Skin epidermis (tissue), 12 donors: Measurements from ENCODE around the gene NPIPB4.
"Not testable (repeated sequence)": the region's sequence is repeated elsewhere in the genome, so short reads cannot be mapped to it uniquely, and the experiment has no call there.

Experiments
- H3K27ac ChIP-seq, 21 experiments: fragments of 200-600 bp; sonication (generic) in 11 of 21; one replicate each; pipeline ENCODE4 v1.5.0; 2020; ENCODE audit warnings: mild to moderate bottlenecking in 3 of 21, inconsistent platforms in 2 of 21, moderate library complexity in 2 of 21
- H3K4me3 ChIP-seq, 7 experiments: fragments of 200-600 bp; sonication (generic) in 2 of 7; one replicate each; pipeline ENCODE4 v1.5.0; 2020; ENCODE audit warnings: inconsistent platforms in 2 of 7, mild to moderate bottlenecking in 2 of 7, moderate library complexity in 1 of 7

The NPIPB4 gene

DNA sequence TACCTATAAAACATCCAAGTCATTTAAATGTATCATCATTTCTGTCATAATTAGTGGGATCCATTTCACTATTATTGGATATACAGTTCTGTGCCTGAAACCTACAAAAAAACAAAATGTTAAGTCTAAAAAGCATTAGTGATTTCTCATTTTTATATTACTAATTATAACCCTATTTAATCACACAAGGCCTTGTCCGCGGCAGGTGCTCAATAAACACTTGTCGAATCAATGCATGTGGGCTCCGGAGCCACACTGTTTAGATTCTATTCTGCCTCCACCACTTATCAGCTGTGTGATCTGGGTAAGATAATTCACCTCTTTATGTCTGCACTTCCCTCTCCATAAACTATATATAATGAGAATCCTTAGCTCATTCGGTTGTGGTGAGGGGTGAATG lies at the start of gene NPIPB4:
NPIPB4 (minus strand) TSS at position 101 of the 400 bp plus-strand sequence. CDS start 378 bp downstream, outside the sequence.
- H3K4me3 ChIP-seq, H3K27ac ChIP-seq: not testable (repeated sequence)

- H3K4me3 ChIP-seq, H3K27ac ChIP-seq: not testable (repeated sequence)
These were observed 41.4 kb upstream of the NPIPB4 start for GRCh38 chr16:21898998-21899397.

DNA sequence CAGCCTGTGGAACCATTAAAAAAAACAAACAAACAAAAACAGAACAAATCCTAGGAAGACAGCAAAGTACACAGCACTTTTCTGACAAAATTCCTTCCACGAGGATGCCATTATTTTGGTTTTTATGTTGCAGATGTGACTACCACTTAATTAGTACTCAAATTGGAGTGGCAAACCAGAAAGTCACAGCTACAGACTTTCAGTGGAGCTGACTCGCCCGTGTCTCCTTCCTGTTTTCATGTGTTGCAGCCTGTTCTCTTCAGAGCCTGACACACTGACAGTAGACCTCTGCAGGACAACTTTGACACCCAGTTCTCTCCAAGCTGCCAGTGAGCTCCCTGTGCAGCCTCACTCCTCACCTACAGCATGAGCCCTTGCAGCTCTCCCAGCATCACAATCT lies 24.4 kb upstream of the NPIPB4 start:
- H3K27ac ChIP-seq = peak overlapping the region in 1 of 21 experiments; percentile 29
- not testable (repeated sequence) for H3K4me3 ChIP-seq

DNA sequence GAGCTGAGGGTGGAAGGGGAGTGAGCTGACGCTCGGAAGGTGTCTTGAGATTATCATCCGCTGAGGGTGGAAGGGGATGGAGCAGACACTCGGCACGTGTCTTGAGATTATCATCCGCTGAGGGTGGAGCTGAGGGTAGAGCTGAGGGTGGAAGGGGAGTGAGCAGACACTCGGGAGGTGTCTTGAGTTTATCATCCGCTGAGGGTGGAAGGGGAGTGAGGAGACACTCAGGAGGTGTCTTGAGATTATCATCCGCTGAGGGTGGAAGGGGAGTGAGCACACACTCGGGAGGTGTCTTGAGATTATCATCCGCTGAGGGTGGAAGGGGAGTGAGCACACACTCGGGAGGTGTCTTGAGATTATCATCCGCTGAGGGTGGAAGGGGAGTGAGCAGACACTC lies 20.4 kb downstream of the NPIPB4 start:
- H3K27ac ChIP-seq, H3K4me3 ChIP-seq: not testable (repeated sequence)

DNA sequence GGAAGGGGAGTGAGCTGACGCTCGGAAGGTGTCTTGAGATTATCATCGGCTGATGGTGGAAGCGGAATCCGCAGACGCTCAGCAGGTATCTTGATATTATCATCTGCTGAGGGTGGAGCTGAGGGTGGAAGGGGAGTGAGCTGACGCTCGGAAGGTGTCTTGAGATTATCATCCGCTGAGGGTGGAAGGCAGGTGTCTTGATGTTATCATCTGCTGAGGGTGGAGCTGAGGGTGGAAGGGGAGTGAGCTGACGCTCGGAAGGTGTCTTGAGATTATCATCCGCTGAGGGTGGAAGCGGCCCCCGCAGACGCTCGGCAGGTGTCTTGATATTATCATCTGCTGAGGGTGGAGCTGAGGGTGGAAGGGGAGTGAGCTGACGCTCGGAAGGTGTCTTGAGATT lies 21.2 kb downstream of the NPIPB4 start:
- H3K4me3 ChIP-seq, H3K27ac ChIP-seq: not testable (repeated sequence)

DNA sequence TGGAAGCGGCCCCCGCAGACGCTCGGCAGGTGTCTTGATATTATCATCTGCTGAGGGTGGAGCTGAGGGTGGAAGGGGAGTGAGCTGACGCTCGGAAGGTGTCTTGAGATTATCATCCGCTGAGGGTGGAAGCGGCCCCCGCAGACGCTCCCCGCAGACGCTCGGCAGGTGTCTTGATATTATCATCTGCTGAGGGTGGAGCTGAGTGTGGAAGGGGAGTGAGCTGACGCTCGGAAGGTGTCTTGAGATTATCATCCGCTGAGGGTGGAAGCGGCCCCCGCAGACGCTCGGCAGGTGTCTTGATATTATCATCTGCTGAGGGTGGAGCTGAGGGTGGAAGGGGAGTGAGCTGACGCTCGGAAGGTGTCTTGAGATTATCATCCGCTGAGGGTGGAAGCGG lies 21.8 kb downstream of the NPIPB4 start:
- not testable (repeated sequence) for H3K4me3 ChIP-seq, H3K27ac ChIP-seq

GRCh38 chr16:21834211-21834610 lies 23.3 kb downstream of the NPIPB4 start:
- not testable (repeated sequence) for H3K27ac ChIP-seq, H3K4me3 ChIP-seq

GRCh38 chr16:21829929-21830328 lies 27.6 kb downstream of the NPIPB4 start:
- H3K27ac ChIP-seq, H3K4me3 ChIP-seq: not testable (repeated sequence)

DNA sequence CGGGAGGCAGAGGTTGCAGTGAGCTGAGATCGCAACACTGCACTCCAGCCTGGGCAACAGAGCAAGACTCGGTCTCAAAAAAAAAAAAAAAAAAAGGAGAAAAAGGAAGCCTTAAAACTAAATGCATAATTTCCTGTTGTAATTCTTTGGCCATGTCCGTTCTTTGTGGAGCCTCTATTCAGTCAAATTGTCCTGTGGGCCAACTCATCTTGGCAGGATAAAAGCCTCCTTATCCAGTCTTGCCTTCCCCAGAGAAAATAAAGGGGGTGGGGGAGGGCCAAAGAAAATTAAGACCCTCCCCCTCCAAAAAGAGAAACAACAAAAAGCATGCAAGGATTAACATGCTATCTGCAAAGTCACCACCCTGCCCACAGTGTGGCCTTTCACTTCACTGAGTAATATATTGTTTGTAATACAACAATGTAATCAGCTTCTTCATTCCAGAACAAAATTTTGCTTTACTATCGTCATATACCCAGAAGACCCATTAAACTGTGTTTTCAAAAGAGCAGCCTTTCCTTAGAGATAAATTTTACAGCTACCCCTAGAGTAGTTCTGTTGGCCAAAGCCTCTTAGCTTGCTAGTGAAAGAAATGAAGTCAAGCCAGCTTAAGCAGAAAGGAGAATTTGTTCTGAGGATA lies 31.4 kb downstream of the NPIPB4 start:
- H3K4me3 ChIP-seq = not testable (repeated sequence)
- peak overlapping the region in 1 of 21 experiments; percentile 31 for H3K27ac ChIP-seq

- not testable (repeated sequence) for H3K4me3 ChIP-seq
- peak overlapping the region in 1 of 21 experiments; percentile 31 for H3K27ac ChIP-seq
These were observed 32.0 kb downstream of the NPIPB4 start for GRCh38 chr16:21825526-21825925.

GRCh38 chr16:21823258-21823657 lies 34.3 kb downstream of the NPIPB4 start:
- not testable (repeated sequence) for H3K27ac ChIP-seq, H3K4me3 ChIP-seq

- Histone ChIP-seq H3K4me3 (peak overlapping the region; percentile 39 to 61 (median 47)), H3K27ac (peak overlapping the region in 19 of 21 experiments; percentile 59 to 91 (median 82))
These were observed 36.6 kb downstream of the NPIPB4 start for GRCh38 chr16:21820908-21821465.

DNA sequence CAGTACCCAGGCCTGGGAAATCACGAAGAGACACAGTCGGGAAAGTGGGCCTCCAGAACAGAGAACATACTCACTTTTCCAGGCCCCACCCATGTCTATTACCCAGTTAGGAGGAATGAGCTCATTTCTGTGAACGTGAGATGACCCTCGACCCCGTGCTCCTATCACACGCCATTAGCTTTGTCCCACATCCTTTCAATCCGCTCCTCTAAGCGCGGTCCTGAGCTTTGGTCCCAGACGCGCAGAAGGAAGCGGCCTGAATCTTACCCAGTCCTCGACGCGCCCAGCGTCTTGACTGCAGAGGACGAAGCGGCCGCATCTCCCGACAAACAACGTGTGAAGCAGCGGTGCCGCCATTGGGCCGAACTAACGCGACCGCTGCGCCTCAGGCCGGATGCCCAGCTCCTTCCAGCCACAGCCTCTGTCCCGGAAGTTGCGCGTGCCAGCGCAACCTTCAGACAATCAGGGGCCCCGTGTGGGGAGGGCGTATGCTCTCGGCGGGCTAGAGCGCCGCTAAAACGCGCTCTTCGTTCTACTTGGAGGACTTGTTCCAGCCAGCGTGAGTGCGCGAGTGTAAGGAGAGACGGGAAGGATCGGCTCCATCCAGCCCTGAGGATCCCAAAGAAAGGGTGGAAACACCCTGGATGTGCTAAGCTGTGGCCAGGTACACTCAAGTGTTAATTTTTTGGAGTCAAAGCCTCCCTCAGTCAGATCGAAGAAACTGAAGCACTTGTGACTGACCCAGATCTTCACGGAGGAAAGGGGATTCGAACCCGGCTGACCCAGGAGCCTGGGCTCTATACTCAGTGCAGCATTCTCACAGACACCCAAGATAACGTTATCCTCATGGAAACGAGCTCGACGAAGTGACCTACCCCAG lies 37.3 kb downstream of the NPIPB4 start:
- peak overlapping the region; percentile 59 to 91 (median 79) for H3K27ac ChIP-seq
- H3K4me3 ChIP-seq = peak overlapping the region; percentile 39 to 61 (median 47)

DNA sequence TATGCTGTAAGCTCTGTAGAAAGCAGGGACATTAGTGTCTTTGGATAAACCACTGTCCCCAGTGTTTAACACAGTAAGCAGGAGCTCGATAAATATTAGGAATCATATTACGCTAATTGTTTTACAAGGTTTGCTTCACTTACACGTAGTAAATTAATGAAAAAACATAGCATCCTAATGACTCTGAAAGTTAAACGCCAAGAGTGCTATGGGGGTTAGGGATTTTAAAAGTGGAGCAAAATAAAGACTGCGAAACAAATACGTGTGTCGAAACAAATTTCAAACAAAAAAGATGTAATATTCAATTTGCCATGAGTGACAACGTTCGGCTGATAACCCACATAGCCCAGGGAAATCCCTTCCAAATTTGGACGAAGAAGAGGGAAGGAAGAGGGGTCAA lies 37.9 kb downstream of the NPIPB4 start:
- peak overlapping the region in 11 of 21 experiments; percentile 70 to 91 (median 82) for H3K27ac ChIP-seq
- peak overlapping the region; percentile 39 to 61 (median 47) for H3K4me3 ChIP-seq

DNA sequence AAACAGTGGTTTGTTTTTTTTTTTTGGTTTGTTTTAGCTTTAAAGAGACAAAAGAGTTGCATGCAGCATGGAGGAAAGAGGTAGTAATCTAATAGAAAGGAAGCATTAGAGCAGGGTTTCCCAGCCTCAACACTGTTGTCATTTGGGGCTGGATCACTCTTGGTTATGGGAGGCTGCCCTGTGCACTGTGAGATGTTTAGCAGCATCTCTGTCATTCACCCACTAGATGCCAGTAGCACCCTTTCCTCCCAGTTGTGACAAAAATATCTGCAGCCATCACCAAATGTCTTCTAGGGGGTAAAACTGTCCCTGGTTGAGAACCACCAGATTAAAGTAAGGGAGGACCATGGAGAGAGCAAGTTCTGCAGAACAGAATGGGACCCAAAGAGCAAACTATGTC lies 40.5 kb downstream of the NPIPB4 start:
- H3K27ac ChIP-seq, H3K4me3 ChIP-seq: not testable (repeated sequence)

DNA sequence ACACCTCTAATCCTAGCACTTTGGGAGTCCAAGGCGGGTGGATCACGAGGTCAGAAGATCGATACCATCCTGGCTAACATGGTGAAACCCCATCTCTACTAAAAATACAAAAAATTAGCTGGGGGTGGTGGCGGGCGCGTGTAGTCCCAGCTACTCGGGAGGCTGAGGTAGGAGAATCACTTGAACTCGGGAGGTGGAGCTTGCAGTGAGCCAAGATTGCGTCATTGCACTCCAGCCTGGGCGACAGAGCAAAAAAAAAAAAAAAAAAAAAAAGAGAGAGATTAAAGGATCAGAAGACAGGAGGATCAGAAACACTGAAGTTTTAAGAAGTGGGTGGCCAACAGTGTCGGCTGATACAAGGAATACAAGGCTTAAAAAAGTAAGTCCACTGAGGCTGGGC lies 41.9 kb downstream of the NPIPB4 start:
- H3K4me3 ChIP-seq, H3K27ac ChIP-seq: not testable (repeated sequence)

DNA sequence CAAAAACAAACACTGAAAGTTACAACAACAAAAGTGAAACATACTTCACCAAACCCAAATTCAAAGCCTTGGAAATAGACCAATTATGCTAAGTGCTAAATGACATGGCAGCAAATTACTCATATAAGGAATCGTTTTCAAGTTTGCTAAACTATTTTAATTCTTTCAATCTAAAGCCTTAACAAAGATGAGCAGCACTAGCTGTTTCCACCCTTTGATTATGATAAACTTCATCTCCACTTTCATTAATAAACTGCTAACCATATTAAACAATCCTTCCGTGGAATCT lies 55.2 kb downstream of the NPIPB4 start:
- peak overlapping the region in 1 of 21 experiments; percentile 31 for H3K27ac ChIP-seq
- not testable (repeated sequence) for H3K4me3 ChIP-seq

DNA sequence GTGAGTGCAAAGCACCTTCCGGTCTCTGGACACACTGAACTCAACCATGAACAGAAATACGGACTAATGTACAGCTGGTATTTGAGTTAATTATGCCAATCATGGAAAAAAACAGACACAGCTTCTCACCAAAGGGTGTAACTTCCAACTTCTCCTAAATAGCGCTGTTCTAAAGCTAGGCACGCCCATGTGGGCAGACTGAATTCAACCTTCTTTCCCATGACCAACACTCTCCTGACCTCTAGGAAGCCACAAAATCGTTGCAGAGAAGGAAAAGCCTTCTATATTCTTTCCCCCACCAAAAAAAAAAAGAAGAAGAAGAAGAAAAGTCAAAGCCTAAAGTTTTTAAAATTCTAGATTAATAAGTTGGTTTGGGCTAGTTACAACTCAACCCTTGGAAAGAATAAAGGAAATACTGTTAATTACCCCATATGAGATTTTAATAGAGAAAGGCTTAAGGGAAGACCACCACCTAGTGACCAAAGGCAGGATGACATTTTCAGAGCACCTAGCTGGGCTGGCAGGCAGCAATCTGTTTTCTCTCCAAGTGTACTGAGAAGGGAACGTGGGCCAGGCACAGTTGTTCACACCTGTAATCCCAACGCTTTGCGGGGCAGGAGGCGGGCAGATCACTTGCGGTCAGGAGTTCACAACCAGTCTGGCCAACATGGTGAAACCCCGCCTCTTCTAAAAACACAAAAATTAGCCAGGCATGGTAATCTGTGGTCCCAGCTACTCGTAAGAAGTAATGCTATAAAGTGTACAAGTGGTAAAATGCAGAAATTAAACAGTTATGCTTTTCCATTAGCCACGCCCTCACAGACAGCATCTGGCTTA lies 55.8 kb downstream of the NPIPB4 start:
- H3K27ac ChIP-seq = peak overlapping the region in 1 of 21 experiments; percentile 31

DNA sequence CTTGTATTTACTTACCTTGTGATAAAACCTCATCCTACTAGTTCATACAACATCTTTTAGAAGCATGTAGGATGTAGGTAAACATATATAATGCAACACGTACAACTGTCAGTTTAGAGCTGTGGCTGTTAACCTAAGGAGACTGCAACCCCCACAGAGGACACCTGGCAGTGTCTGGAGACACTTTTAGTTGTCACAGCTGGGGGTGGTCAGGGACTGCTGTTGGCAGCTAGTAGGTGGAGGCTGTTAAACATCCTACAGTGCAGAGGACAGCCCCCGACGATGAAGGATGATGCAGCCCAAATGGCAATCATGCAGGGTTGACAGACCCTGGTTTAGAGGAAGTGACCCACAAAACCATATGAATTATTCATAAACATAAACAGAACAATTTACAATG lies 59.0 kb downstream of the NPIPB4 start:
- H3K27ac ChIP-seq, H3K4me3 ChIP-seq: not testable (repeated sequence)

More for the DNA sequence above, 55.8 kb downstream of the NPIPB4 start:
- H3K4me3 ChIP-seq = not testable (repeated sequence)

GRCh38 chr16:21793310-21793709 lies 64.2 kb downstream of the NPIPB4 start:
- H3K4me3 ChIP-seq, H3K27ac ChIP-seq: not testable (repeated sequence)
